ENCODE results near the gene SPSB1.

SPSB1 gene

GRCh38 chr1:9303916-9304315 is 11.2 kb downstream of the SPSB1 start:
- Histone ChIP-seq H3K27me3 (ENCODE audit: insufficient read depth, low read length) (peaks cover 18% of the 10 kb centered on the region), H3K4me1 (ENCODE audit: insufficient read depth, low read length) (no peaks in the 10 kb centered on the region), H3K9me3 (ENCODE audit: low read length) (no peaks in the 10 kb centered on the region), H2AFZ (ENCODE audit: low read depth, low read length) (no peak overlapping the region), H3K36me3 (ENCODE audit: insufficient read depth, low read length) (no peaks in the 10 kb centered on the region), H3K4me3 (ENCODE audit: low read length) (no peak overlapping the region)

GRCh38 chr1:9305216-9305615 is 12.5 kb downstream of the SPSB1 start:
- Histone ChIP-seq H3K9me3 (ENCODE audit: low read length) (no peaks in the 10 kb centered on the region), H3K36me3 (ENCODE audit: insufficient read depth, low read length) (no peaks in the 10 kb centered on the region), H3K4me1 (ENCODE audit: insufficient read depth, low read length) (no peaks in the 10 kb centered on the region), H3K27me3 (ENCODE audit: insufficient read depth, low read length) (peaks cover 18% of the 10 kb centered on the region), H2AFZ (ENCODE audit: low read depth, low read length) (no peak overlapping the region), H3K4me3 (ENCODE audit: low read length) (no peak overlapping the region)

GRCh38 chr1:9306006-9306405 is 13.3 kb downstream of the SPSB1 start:
- no peaks in the 10 kb centered on the region for H3K36me3 ChIP-seq (ENCODE audit: insufficient read depth, low read length)
- no peak overlapping the region for H3K4me3 ChIP-seq (ENCODE audit: low read length)
- peaks cover 18% of the 10 kb centered on the region for H3K27me3 ChIP-seq (ENCODE audit: insufficient read depth, low read length)
- H3K4me1 ChIP-seq (ENCODE audit: insufficient read depth, low read length) = no peaks in the 10 kb centered on the region
- no peaks in the 10 kb centered on the region for H3K9me3 ChIP-seq (ENCODE audit: low read length)
- no peak overlapping the region for H2AFZ ChIP-seq (ENCODE audit: low read depth, low read length)

GRCh38 chr1:9307303-9307702 is 14.6 kb downstream of the SPSB1 start:
- no peaks in the 10 kb centered on the region for H3K9me3 ChIP-seq (ENCODE audit: low read length)
- H3K27me3 ChIP-seq (ENCODE audit: insufficient read depth, low read length) = peaks cover 17% of the 10 kb centered on the region
- H3K4me1 ChIP-seq (ENCODE audit: insufficient read depth, low read length) = no peaks in the 10 kb centered on the region
- no peak overlapping the region for H2AFZ ChIP-seq (ENCODE audit: low read depth, low read length)
- no peak overlapping the region for H3K4me3 ChIP-seq (ENCODE audit: low read length)
- no peaks in the 10 kb centered on the region for H3K36me3 ChIP-seq (ENCODE audit: insufficient read depth, low read length)

- peaks cover 15% of the 10 kb centered on the region for H3K27me3 ChIP-seq (ENCODE audit: insufficient read depth, low read length)
Observed at GRCh38 chr1:9308236-9308785, 15.6 kb downstream of the SPSB1 start.

GRCh38 chr1:9309080-9309479 is 16.4 kb downstream of the SPSB1 start:
- Histone ChIP-seq H3K36me3 (ENCODE audit: insufficient read depth, low read length) (no peaks in the 10 kb centered on the region), H3K4me1 (ENCODE audit: insufficient read depth, low read length) (no peaks in the 10 kb centered on the region), H3K9me3 (ENCODE audit: low read length) (no peaks in the 10 kb centered on the region), H2AFZ (ENCODE audit: low read depth, low read length) (no peak overlapping the region), H3K4me3 (ENCODE audit: low read length) (no peak overlapping the region), H3K27me3 (ENCODE audit: insufficient read depth, low read length) (peaks cover 15% of the 10 kb centered on the region)

More at GRCh38 chr1:9308236-9308785, 15.6 kb downstream of the SPSB1 start:
- no peaks in the 10 kb centered on the region for H3K36me3 ChIP-seq (ENCODE audit: insufficient read depth, low read length)
- no peak overlapping the region for H2AFZ ChIP-seq (ENCODE audit: low read depth, low read length)
- H3K4me1 ChIP-seq (ENCODE audit: insufficient read depth, low read length) = no peaks in the 10 kb centered on the region
- H3K4me3 ChIP-seq (ENCODE audit: low read length) = no peak overlapping the region
- no peaks in the 10 kb centered on the region for H3K9me3 ChIP-seq (ENCODE audit: low read length)

GRCh38 chr1:9309991-9310390 is 17.3 kb downstream of the SPSB1 start:
- H3K4me1 ChIP-seq (ENCODE audit: insufficient read depth, low read length) = no peaks in the 10 kb centered on the region
- no peak overlapping the region for H3K4me3 ChIP-seq (ENCODE audit: low read length)
- H2AFZ ChIP-seq (ENCODE audit: low read depth, low read length) = no peak overlapping the region
- peaks cover 20% of the 10 kb centered on the region for H3K27me3 ChIP-seq (ENCODE audit: insufficient read depth, low read length)
- no peaks in the 10 kb centered on the region for H3K9me3 ChIP-seq (ENCODE audit: low read length)
- H3K36me3 ChIP-seq (ENCODE audit: insufficient read depth, low read length) = no peaks in the 10 kb centered on the region

GRCh38 chr1:9311029-9311428 is 18.3 kb downstream of the SPSB1 start:
- Histone ChIP-seq H3K36me3 (ENCODE audit: insufficient read depth, low read length) (no peaks in the 10 kb centered on the region), H3K4me1 (ENCODE audit: insufficient read depth, low read length) (no peaks in the 10 kb centered on the region), H2AFZ (ENCODE audit: low read depth, low read length) (no peak overlapping the region), H3K9me3 (ENCODE audit: low read length) (no peaks in the 10 kb centered on the region), H3K27me3 (ENCODE audit: insufficient read depth, low read length) (peaks cover 16% of the 10 kb centered on the region), H3K4me3 (ENCODE audit: low read length) (no peak overlapping the region)

GRCh38 chr1:9311479-9311878 is 18.8 kb downstream of the SPSB1 start:
- no peaks in the 10 kb centered on the region for H3K36me3 ChIP-seq (ENCODE audit: insufficient read depth, low read length)
- no peak overlapping the region for H2AFZ ChIP-seq (ENCODE audit: low read depth, low read length)
- no peaks in the 10 kb centered on the region for H3K4me1 ChIP-seq (ENCODE audit: insufficient read depth, low read length)
- H3K9me3 ChIP-seq (ENCODE audit: low read length) = no peaks in the 10 kb centered on the region
- peaks cover 13% of the 10 kb centered on the region for H3K27me3 ChIP-seq (ENCODE audit: insufficient read depth, low read length)
- no peak overlapping the region for H3K4me3 ChIP-seq (ENCODE audit: low read length)

- Histone ChIP-seq H3K9me3 (ENCODE audit: low read length) (no peaks in the 10 kb centered on the region), H3K27me3 (ENCODE audit: insufficient read depth, low read length) (peaks cover 10% of the 10 kb centered on the region), H2AFZ (ENCODE audit: low read depth, low read length) (no peak overlapping the region)
Observed at GRCh38 chr1:9312168-9312720, 19.6 kb downstream of the SPSB1 start.

GRCh38 chr1:9313576-9313975 is 20.9 kb downstream of the SPSB1 start:
- Histone ChIP-seq H3K4me3 (ENCODE audit: low read length) (no peak overlapping the region), H2AFZ (ENCODE audit: low read depth, low read length) (no peak overlapping the region), H3K36me3 (ENCODE audit: insufficient read depth, low read length) (no peaks in the 10 kb centered on the region), H3K27me3 (ENCODE audit: insufficient read depth, low read length) (peaks cover 8% of the 10 kb centered on the region), H3K4me1 (ENCODE audit: insufficient read depth, low read length) (no peaks in the 10 kb centered on the region), H3K9me3 (ENCODE audit: low read length) (no peaks in the 10 kb centered on the region)

More at GRCh38 chr1:9312168-9312720, 19.6 kb downstream of the SPSB1 start:
- H3K36me3 ChIP-seq (ENCODE audit: insufficient read depth, low read length) = no peaks in the 10 kb centered on the region
- H3K4me1 ChIP-seq (ENCODE audit: insufficient read depth, low read length) = no peaks in the 10 kb centered on the region
- no peak overlapping the region for H3K4me3 ChIP-seq (ENCODE audit: low read length)

GRCh38 chr1:9314111-9314510 is 21.4 kb downstream of the SPSB1 start:
- no peaks in the 10 kb centered on the region for H3K9me3 ChIP-seq (ENCODE audit: low read length)
- no peaks in the 10 kb centered on the region for H3K4me1 ChIP-seq (ENCODE audit: insufficient read depth, low read length)

GRCh38 chr1:9314711-9315379 is 22.2 kb downstream of the SPSB1 start:
- Histone ChIP-seq H3K9me3 (ENCODE audit: low read length) (no peaks in the 10 kb centered on the region), H3K36me3 (ENCODE audit: insufficient read depth, low read length) (no peaks in the 10 kb centered on the region), H3K27me3 (ENCODE audit: insufficient read depth, low read length) (peaks cover 12% of the 10 kb centered on the region)

More at GRCh38 chr1:9314111-9314510, 21.4 kb downstream of the SPSB1 start:
- H3K36me3 ChIP-seq (ENCODE audit: insufficient read depth, low read length) = no peaks in the 10 kb centered on the region
- no peak overlapping the region for H3K4me3 ChIP-seq (ENCODE audit: low read length)
- no peak overlapping the region for H2AFZ ChIP-seq (ENCODE audit: low read depth, low read length)
- peaks cover 9% of the 10 kb centered on the region for H3K27me3 ChIP-seq (ENCODE audit: insufficient read depth, low read length)

More at GRCh38 chr1:9314711-9315379, 22.2 kb downstream of the SPSB1 start:
- H3K4me3 ChIP-seq (ENCODE audit: low read length) = no peak overlapping the region
- H2AFZ ChIP-seq (ENCODE audit: low read depth, low read length) = no peak overlapping the region
- H3K4me1 ChIP-seq (ENCODE audit: insufficient read depth, low read length) = no peaks in the 10 kb centered on the region
